NT2/D1 (cell line): ENCODE measurements around the gene CD9.

Source experiments
- YY1 ChIP-seq: IDR thresholded peaks from 2 replicates; pipeline ENCODE4 v1.6.1; 2011; ENCODE audit not compliant: insufficient read length, insufficient read depth
- ZNF274 ChIP-seq: IDR thresholded peaks from 2 replicates; pipeline ENCODE4 v1.6.1; 2011; ENCODE audit warnings: mild to moderate bottlenecking, low read depth, low read length

DNA sequence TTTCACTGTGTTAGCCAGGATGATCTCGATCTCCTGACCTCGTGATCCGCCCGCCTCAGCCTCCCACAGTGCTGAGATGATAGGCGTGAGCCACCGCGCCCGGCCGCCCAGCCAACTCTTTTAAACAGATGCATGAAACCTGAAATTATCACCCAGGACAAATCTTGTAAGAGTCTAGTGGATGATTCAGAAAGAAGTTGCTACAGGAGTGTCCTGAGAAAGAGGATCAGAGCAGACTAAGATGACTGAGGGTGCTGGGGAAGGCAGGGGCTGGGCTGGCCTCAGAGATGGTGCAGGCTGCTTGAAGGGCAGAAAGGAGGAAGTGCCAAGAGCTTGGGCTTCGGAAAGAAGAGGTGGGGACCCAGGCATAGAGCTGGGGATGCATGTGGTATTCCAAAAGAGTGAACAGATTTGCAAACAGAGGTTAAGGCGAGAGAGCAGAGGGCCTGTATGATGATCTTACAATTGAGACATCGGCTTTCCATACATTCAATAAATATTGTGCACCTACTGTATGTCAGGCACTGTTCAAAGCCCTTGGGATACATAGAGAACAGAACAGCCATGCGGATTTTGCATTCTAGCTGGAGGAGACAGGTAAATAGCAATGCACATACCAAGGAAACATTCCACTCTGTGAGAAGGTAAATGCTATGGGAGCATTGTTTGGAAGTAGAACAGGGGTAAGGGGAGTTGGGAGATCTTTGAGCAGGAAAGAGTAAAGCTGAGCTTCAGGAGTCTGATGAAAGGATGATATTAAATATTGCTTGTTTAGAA lies 7.4 kb upstream of the CD9 start:
- TF ChIP-seq ZNF274 = no peak
- no peak for TF ChIP-seq YY1
